ENCODE data around the gene EFNB1. TPM values are rescaled to one million over a fixed set of nuclear protein-coding genes. Genes with fewer than 3 reads are reported as not detected.

Gene EFNB1
- total and polyA plus RNA-seq, 2 of the 8 experiments (the other 6 are each of a cell fraction or from before 2014, with no cell fraction given) = 2.3 to 5.4 TPM

DNA sequence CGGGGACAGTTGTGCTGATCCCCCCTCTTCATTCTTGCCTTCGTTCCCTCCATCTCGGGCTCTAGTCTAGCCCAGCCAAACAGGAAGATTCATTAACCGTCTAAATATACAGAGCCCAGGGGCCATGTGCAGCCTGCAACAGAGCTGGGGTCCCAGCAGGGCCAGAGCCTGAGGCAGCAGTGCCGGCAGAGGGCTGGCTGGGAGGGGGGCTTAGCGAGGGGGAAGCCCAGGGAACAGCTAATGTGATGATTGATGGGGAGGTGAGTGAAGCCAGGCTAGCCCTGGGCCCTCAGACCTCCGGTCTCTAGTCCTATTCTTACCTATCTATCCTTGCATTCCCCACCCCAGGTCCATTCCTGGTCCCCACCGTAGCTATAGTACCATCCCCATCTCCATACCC lies 22.3 kb downstream of the EFNB1 start (continued):
- TF ChIP-seq, protein P1, sequence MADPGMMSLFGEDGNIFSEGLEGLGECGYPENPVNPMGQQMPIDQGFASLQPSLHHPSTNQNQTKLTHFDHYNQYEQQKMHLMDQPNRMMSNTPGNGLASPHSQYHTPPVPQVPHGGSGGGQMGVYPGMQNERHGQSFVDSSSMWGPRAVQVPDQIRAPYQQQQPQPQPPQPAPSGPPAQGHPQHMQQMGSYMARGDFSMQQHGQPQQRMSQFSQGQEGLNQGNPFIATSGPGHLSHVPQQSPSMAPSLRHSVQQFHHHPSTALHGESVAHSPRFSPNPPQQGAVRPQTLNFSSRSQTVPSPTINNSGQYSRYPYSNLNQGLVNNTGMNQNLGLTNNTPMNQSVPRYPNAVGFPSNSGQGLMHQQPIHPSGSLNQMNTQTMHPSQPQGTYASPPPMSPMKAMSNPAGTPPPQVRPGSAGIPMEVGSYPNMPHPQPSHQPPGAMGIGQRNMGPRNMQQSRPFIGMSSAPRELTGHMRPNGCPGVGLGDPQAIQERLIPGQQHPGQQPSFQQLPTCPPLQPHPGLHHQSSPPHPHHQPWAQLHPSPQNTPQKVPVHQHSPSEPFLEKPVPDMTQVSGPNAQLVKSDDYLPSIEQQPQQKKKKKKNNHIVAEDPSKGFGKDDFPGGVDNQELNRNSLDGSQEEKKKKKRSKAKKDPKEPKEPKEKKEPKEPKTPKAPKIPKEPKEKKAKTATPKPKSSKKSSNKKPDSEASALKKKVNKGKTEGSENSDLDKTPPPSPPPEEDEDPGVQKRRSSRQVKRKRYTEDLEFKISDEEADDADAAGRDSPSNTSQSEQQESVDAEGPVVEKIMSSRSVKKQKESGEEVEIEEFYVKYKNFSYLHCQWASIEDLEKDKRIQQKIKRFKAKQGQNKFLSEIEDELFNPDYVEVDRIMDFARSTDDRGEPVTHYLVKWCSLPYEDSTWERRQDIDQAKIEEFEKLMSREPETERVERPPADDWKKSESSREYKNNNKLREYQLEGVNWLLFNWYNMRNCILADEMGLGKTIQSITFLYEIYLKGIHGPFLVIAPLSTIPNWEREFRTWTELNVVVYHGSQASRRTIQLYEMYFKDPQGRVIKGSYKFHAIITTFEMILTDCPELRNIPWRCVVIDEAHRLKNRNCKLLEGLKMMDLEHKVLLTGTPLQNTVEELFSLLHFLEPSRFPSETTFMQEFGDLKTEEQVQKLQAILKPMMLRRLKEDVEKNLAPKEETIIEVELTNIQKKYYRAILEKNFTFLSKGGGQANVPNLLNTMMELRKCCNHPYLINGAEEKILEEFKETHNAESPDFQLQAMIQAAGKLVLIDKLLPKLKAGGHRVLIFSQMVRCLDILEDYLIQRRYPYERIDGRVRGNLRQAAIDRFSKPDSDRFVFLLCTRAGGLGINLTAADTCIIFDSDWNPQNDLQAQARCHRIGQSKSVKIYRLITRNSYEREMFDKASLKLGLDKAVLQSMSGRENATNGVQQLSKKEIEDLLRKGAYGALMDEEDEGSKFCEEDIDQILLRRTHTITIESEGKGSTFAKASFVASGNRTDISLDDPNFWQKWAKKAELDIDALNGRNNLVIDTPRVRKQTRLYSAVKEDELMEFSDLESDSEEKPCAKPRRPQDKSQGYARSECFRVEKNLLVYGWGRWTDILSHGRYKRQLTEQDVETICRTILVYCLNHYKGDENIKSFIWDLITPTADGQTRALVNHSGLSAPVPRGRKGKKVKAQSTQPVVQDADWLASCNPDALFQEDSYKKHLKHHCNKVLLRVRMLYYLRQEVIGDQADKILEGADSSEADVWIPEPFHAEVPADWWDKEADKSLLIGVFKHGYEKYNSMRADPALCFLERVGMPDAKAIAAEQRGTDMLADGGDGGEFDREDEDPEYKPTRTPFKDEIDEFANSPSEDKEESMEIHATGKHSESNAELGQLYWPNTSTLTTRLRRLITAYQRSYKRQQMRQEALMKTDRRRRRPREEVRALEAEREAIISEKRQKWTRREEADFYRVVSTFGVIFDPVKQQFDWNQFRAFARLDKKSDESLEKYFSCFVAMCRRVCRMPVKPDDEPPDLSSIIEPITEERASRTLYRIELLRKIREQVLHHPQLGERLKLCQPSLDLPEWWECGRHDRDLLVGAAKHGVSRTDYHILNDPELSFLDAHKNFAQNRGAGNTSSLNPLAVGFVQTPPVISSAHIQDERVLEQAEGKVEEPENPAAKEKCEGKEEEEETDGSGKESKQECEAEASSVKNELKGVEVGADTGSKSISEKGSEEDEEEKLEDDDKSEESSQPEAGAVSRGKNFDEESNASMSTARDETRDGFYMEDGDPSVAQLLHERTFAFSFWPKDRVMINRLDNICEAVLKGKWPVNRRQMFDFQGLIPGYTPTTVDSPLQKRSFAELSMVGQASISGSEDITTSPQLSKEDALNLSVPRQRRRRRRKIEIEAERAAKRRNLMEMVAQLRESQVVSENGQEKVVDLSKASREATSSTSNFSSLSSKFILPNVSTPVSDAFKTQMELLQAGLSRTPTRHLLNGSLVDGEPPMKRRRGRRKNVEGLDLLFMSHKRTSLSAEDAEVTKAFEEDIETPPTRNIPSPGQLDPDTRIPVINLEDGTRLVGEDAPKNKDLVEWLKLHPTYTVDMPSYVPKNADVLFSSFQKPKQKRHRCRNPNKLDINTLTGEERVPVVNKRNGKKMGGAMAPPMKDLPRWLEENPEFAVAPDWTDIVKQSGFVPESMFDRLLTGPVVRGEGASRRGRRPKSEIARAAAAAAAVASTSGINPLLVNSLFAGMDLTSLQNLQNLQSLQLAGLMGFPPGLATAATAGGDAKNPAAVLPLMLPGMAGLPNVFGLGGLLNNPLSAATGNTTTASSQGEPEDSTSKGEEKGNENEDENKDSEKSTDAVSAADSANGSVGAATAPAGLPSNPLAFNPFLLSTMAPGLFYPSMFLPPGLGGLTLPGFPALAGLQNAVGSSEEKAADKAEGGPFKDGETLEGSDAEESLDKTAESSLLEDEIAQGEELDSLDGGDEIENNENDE (IDR thresholded peaks at IDR 0.05; ENCODE audit: insufficient replicate concordance, low read length) = no peak
